HL-60 (cell line): ENCODE measurements around the gene CTSC.

ENCODE experiments used
- DNase-seq, 2 experiments: peaks; one replicate each; pipeline ENCODE4 v3.0.0-alpha.2; 2010 to 2020; ENCODE audit warnings: low read depth in 1 of 2, low spot score in 1 of 2
- H3K27ac ChIP-seq: fragments of 250-450 bp; sonication (Bioruptor Pico); replicated peaks from 2 replicates; pipeline ENCODE4 v1.5.1; 2020; ENCODE audit warnings: mild to moderate bottlenecking, moderate library complexity
- H3K27me3 ChIP-seq: fragments of 250-450 bp; sonication (Bioruptor Pico); 2 replicates; pipeline ENCODE4 v1.5.1; 2021; ENCODE audit warnings: mild to moderate bottlenecking, moderate library complexity; ENCODE audit not compliant: insufficient read depth, poor library complexity, severe bottlenecking
- H3K4me3 ChIP-seq: replicated peaks from 2 replicates; pipeline ENCODE4 v1.5.1; 2011; ENCODE audit warnings: mild to moderate bottlenecking, control low read depth, low read length; ENCODE audit not compliant: insufficient read depth
- GABPA ChIP-seq: IDR thresholded peaks from 2 replicates; pipeline ENCODE4 v1.6.1; 2012; ENCODE audit warnings: low read depth
- POLR2AphosphoS5 ChIP-seq: IDR thresholded peaks from 2 replicates; pipeline ENCODE4 v1.6.1; 2012; ENCODE audit warnings: low read depth
- SPI1 ChIP-seq: IDR thresholded peaks from 2 replicates; pipeline ENCODE4 v1.6.1; 2012; ENCODE audit warnings: low read depth, mild to moderate bottlenecking, borderline replicate concordance
- TF ChIP-seq, protein P1 (sequence below): IDR thresholded peaks from 2 replicates; pipeline ENCODE4 v1.6.1; 2012; ENCODE audit warnings: low read depth; ENCODE audit not compliant: insufficient replicate concordance
- TF ChIP-seq, protein P2 (sequence below): IDR thresholded peaks from one replicate; pipeline ENCODE4 v1.5.1; 2011; ENCODE audit warnings: low read length, control low read depth, inconsistent platforms; ENCODE audit not compliant: insufficient read depth

CTSC gene

DNA sequence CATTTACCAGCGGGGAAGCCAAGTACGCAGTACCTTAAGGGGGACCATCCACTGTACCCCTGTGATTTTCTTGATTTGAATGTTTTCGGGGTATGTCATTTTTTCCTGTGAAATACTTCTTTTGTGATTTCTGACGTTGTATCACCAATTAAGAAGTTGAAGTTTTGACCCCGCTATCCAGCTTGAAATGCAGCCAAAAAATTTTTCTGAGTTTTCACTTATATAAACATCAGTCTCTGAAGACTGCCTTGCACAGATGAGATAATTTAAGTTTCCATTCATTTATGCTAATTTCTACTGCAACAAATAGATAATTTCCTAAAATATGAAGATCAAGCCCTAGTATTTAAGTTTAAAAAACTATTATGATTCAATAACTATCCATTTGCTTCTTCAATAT is 20.0 kb downstream of the CTSC start:
- Histone ChIP-seq H3K4me3 (no peak overlapping the region), H3K27me3 (no peaks in the 10 kb centered on the region), H3K27ac (no peak overlapping the region)
- no peak for DNase-seq
- TF ChIP-seq, protein P1, sequence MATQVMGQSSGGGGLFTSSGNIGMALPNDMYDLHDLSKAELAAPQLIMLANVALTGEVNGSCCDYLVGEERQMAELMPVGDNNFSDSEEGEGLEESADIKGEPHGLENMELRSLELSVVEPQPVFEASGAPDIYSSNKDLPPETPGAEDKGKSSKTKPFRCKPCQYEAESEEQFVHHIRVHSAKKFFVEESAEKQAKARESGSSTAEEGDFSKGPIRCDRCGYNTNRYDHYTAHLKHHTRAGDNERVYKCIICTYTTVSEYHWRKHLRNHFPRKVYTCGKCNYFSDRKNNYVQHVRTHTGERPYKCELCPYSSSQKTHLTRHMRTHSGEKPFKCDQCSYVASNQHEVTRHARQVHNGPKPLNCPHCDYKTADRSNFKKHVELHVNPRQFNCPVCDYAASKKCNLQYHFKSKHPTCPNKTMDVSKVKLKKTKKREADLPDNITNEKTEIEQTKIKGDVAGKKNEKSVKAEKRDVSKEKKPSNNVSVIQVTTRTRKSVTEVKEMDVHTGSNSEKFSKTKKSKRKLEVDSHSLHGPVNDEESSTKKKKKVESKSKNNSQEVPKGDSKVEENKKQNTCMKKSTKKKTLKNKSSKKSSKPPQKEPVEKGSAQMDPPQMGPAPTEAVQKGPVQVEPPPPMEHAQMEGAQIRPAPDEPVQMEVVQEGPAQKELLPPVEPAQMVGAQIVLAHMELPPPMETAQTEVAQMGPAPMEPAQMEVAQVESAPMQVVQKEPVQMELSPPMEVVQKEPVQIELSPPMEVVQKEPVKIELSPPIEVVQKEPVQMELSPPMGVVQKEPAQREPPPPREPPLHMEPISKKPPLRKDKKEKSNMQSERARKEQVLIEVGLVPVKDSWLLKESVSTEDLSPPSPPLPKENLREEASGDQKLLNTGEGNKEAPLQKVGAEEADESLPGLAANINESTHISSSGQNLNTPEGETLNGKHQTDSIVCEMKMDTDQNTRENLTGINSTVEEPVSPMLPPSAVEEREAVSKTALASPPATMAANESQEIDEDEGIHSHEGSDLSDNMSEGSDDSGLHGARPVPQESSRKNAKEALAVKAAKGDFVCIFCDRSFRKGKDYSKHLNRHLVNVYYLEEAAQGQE: no peak
- no peak for TF ChIP-seq GABPA
- no peak for TF ChIP-seq SPI1
- TF ChIP-seq, protein P2, sequence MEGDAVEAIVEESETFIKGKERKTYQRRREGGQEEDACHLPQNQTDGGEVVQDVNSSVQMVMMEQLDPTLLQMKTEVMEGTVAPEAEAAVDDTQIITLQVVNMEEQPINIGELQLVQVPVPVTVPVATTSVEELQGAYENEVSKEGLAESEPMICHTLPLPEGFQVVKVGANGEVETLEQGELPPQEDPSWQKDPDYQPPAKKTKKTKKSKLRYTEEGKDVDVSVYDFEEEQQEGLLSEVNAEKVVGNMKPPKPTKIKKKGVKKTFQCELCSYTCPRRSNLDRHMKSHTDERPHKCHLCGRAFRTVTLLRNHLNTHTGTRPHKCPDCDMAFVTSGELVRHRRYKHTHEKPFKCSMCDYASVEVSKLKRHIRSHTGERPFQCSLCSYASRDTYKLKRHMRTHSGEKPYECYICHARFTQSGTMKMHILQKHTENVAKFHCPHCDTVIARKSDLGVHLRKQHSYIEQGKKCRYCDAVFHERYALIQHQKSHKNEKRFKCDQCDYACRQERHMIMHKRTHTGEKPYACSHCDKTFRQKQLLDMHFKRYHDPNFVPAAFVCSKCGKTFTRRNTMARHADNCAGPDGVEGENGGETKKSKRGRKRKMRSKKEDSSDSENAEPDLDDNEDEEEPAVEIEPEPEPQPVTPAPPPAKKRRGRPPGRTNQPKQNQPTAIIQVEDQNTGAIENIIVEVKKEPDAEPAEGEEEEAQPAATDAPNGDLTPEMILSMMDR: no peak
- TF ChIP-seq POLR2AphosphoS5: no peak

DNA sequence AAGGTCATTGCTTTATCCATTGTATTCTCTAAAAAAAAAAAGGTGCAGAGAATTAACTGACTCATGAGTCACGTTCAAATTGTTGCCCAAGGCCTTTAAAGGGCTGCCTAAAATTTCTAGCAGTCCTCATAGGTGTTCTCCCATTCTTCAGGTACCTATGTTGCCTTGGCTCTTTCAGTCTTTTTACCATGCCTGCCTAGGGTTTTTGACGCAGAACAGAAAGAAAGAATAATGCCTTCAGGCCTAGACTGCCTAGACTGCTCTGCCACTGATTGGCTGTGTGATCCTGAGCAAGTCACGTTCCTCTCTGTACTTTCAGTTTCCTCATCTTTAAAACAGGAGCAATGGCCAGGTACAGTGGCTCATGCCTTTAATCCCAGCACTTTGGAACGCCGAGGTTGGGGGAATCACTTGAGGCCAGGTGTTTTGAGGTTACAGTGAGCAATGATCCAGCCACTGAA is 21.5 kb downstream of the CTSC start:
- DNase-seq: no peak
- no peak overlapping the region for H3K27ac ChIP-seq

DNA sequence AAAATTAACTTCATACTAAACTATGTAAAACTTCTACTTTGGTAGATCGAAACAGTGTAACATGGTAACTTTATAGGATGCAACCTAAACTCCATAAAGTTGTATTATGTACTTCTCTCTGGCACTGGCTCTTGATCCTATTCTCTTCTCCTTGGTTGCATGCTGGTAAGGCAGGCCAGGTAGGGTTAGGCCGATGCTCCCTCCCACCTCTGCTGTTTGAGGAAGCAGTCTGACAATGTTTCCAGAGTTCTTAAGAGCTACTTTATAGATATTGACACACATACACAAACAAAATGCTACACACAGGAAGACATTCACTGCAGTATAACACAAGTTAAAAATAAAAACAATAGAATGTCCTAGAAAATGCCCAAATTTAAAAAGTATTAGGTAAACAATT is 22.5 kb downstream of the CTSC start:
- no peak for DNase-seq
- Histone ChIP-seq H3K4me3 (no peak overlapping the region), H3K27ac (no peak overlapping the region), H3K27me3 (no peaks in the 10 kb centered on the region)
- TF ChIP-seq, protein P2: no peak
- TF ChIP-seq GABPA (no peak), POLR2AphosphoS5 (no peak), SPI1 (no peak)
- TF ChIP-seq, protein P1: no peak

More for the DNA sequence above, 21.5 kb downstream of the CTSC start:
- TF ChIP-seq POLR2AphosphoS5 (no peak), GABPA (no peak), SPI1 (no peak)
- TF ChIP-seq, protein P2: no peak
- TF ChIP-seq, protein P1: no peak
- H3K4me3 ChIP-seq: no peak overlapping the region
- no peaks in the 10 kb centered on the region for H3K27me3 ChIP-seq
